ENCODE results near the gene UBE2Q2.
"Not testable (repeated sequence)": the region's sequence is repeated elsewhere in the genome, so short reads cannot be mapped to it uniquely, and the experiment has no call there.

DNA sequence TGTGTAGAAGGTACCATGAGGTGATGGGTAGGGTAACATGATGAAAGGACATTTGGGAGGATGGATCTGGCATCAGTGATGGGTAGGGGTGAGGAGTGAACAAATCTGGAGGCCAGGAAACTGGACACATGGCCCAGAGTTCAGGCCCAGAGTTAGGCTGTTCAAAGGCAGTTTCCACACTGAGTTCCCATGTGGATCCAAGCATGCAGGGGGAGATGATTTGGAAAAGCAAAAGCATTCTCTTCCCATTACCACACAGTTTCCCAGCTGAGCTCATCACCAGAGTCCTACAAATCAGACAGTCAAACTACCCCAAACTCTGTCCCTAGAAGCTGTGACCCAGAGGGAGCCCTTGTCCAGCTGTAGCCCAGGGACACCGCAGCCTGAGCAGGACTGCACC, 46.1 kb upstream of the UBE2Q2 start:
- TF ChIP-seq, protein P1, sequence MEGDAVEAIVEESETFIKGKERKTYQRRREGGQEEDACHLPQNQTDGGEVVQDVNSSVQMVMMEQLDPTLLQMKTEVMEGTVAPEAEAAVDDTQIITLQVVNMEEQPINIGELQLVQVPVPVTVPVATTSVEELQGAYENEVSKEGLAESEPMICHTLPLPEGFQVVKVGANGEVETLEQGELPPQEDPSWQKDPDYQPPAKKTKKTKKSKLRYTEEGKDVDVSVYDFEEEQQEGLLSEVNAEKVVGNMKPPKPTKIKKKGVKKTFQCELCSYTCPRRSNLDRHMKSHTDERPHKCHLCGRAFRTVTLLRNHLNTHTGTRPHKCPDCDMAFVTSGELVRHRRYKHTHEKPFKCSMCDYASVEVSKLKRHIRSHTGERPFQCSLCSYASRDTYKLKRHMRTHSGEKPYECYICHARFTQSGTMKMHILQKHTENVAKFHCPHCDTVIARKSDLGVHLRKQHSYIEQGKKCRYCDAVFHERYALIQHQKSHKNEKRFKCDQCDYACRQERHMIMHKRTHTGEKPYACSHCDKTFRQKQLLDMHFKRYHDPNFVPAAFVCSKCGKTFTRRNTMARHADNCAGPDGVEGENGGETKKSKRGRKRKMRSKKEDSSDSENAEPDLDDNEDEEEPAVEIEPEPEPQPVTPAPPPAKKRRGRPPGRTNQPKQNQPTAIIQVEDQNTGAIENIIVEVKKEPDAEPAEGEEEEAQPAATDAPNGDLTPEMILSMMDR (IDR thresholded peaks at IDR 0.05), result not testable (repeated sequence)
- not testable (repeated sequence) for TF ChIP-seq SMC3 (IDR thresholded peaks at IDR 0.05; ENCODE audit: low read depth, low read length); NRF1 (IDR thresholded peaks at IDR 0.05; ENCODE audit: low read depth, low read length); EZH2phosphoT487 (IDR thresholded peaks at IDR 0.05; ENCODE audit: borderline replicate concordance, low read depth); TCF12 (IDR thresholded peaks at IDR 0.05); POLR2AphosphoS5 (IDR thresholded peaks at IDR 0.05; ENCODE audit: low read depth, low read length); GATA2 (CRISPR knock-in tag; IDR thresholded peaks at IDR 0.05); RFX5 (IDR thresholded peaks at IDR 0.05; ENCODE audit: low read length); EP300 (IDR thresholded peaks at IDR 0.05; ENCODE audit: borderline replicate concordance in 1 of 2, low read depth in 1 of 2, low read length in 1 of 2); RCOR1 (IDR thresholded peaks at IDR 0.05; ENCODE audit: low read length); MXI1 (IDR thresholded peaks at IDR 0.05; ENCODE audit: low read depth, low read length); RAD21 (IDR thresholded peaks at IDR 0.05; ENCODE audit: low read length); YY1 (IDR thresholded peaks at IDR 0.05; ENCODE audit: low read depth); USF2 (IDR thresholded peaks at IDR 0.05; ENCODE audit: borderline replicate concordance, low read depth, low read length)
